NOMO-1 treated with DMSO at 0.1 percent for 48 hours (cell line): ENCODE data around the gene GNG4.
"Not testable (repeated sequence)": the region's sequence is repeated elsewhere in the genome, so short reads cannot be mapped to it uniquely, and the experiment has no call there.

ENCODE experiments used
- DNase-seq: peaks from one replicate; lab custom pipeline; 2025; ENCODE audit not compliant: unreplicated experiment; lab: John Stamatoyannopoulos, UW

The GNG4 gene

DNA sequence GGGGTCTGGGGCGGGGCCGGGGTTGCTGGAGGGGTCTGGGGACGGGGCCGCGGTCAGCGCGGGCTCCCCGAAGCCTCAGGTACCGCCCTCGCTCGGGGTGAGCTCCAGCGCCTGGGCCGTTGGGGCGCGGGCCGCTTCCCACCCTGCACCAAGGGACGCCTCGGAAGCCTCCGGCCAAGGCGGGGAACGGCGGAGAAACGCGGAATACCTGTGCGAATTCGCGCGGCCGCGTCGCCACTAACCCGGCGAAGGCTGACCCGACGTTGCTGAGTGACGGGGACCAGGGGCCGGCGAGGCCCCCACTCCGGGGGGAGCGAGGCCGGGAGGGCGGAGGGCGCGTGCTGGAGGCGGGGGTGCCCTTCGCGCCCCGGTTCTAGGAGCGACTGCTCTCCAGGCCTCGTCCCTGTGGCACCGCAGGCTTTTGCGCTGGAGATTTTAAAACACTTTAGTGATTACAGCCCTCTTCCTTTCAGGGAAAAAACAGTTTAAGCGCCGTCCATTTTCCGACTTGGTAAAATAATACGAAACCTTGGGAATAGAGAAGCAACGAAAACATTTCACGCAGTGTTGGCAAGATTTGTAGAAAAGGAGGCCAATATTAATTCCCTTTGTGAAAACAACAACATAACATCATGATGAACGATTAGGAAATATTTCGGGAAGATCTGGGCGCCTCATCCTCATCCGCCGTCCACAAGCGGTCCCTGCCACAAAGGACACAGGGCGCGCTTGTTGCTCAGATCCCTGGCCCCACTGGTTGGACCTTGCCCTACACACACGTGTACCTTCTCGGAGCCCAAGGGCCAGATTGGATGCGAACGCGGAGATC, 971 bp upstream of the GNG4 start:
- no peak for DNase-seq

DNA sequence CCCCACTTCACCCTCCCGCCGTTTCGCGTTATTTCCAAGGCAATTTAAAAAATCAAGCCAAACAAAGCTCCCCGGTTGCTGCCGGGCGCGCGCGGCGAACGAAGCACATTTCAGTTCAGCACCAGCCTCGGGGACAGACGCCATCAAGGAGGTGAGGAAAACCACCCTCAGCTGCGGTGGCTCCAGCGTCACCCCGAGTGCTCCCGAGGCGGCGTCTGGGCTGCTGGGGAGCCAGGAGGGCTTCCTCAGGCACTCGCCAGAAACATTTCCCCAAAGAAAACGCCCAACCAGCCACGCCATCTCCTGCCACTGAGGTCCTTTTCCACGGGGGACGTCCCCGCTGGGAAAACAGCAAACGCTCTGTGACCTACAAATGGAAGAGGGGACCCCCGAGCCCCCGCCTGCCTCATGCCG, 623 bp downstream of the GNG4 start:
- DNase-seq = peak; percentile 27

DNA sequence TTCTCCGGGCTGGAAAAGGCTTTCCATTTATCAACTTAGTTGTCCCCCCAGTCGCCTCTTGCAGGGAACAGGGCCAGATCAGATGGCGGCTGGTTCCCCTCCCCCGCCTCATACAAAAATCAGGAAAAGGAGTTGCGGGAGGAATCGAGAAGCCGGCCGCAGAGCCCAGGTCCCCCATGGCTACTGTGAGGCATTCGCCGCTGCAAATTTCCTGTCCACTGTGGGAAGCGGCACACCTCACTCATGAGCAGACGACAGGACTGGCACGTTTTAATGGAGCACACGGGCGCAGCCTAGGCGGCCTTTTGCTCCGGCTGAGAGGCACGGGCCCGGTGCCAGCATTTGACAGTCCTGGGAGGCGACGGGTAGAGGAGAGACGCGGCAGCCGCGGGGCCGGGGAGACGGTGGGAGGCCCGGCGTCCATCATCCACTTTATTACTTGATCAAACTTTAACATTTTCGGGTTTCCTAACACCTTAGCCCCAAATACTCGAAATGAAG, 1.1 kb downstream of the GNG4 start:
- DNase-seq = no peak

DNA sequence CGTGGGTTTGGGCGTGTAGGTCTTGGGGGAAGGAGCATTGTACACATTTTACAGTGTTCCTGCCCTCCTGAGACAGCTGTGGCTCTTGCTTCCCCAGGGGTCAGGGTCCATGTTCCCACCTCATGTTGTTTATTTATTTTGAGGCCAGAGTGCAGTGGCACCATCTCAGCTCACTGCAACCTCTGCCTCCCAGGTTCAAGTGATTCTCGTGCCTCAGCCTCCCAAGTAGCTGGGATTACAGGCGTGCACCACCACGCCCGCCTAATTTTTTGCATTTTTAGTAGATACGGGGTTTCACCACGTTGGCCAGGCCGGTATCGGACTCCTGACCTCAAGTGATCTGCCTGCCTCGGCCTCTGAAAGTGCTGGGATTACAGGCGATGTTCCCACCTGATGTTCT, 2.0 kb downstream of the GNG4 start:
- DNase-seq = not testable (repeated sequence)

DNA sequence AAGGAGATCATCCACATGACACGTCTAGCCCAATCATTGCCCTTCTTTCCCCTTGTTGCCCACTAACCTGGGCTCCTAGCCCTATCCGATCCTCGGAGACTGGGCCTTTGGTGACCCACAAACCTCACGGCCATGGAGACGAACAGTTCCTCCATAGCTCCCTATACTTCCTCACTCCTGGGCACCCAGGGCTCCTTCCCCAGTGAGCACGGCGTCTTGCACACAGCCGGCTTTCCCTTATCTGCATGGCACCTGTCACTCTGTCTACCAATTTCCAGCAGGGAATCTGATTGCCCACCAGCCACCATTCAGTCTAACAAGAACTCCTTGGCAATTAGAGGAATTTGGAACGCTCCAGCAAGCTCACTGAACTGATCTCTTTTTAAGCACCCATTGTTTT, 3.1 kb downstream of the GNG4 start:
- no peak for DNase-seq

DNA sequence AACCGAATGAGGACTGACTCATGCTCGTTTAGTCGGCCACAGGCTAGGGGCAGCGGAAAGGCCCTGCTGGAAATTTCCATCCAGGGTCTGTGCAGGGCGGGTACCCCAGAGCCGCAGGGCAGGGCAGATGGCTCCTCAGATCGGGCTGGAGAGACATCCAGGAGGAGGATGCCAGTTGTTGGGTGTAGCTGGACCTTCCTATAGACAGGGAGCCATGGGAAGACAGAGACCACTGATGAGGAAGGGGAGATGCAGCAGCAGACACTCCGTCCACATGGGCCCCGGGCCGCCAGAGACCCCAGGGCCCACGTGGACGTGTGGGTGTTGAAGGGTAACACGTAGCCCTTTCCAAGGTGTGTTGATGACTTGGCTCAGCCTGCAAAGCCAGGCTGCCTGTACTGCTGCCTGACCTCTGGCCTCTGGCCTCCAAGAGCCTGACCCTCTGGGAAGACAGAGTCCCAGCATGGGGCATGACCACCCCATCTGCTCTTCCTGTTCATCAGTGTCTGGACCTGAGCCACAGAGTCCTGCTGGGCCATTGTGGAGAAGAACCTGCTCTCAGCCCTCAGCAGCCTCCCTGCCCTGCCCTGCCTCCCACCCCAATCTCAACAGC, 4.8 kb downstream of the GNG4 start:
- no peak for DNase-seq

DNA sequence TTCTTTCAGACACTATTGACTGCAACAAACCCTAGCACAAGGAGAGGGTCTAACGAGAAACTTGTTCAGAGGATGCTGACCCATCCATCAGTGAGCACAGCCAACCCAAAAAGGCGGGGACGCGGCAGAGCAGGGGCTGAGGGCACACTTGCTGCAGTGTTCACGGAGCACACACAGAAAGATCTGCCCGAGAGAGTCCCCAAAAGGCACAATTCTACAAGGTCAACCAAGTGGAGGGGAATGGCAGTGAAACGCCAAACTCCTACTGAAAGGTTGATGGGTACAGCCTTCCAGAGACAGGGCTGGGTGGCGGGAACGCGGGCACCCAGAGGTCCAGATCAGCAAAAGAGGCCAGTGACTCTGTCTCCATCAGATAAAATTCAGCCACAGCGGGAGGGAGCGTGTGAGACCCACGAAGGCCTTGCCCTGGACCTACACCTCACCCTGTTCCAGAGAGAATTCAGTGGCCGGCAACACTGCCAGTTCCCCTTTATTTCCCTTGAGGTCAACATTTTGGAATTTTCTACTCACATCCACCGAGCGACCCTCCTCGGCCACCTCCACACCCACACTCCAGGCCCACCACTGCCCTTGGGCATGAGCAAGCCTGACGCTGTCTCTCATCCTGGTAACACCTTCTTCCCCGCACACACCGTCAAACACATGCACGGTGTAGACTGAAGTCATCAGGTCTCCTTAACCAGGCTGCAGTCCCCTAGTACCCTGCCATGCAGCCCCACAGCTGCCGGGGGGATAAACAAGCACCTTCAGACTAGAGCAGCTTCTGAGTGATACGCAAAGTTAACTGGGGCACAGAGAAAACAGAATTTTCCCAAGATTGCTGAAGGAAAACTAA, 5.5 kb downstream of the GNG4 start:
- no peak for DNase-seq

DNA sequence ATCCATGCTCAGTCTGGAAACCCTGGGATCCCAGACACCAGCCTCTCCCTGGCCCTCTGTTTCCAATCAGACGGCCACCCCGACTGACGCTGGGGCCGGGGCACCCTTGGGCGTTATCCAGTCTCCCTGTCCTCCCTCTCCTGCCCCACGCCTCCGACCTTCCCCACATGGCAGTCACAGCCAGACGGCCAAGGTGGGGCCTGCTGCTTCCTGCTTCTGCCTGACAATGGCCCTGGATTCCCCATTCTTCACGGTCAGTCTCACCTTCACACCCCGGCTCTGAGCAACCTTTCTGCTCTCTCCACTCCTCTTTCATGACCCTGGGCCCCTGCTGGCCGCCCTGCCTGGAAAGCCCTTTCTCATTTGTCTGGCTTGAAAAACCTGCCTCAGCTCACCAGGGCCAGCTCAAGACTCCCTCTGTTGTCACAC, 6.6 kb downstream of the GNG4 start:
- no peak for DNase-seq

DNA sequence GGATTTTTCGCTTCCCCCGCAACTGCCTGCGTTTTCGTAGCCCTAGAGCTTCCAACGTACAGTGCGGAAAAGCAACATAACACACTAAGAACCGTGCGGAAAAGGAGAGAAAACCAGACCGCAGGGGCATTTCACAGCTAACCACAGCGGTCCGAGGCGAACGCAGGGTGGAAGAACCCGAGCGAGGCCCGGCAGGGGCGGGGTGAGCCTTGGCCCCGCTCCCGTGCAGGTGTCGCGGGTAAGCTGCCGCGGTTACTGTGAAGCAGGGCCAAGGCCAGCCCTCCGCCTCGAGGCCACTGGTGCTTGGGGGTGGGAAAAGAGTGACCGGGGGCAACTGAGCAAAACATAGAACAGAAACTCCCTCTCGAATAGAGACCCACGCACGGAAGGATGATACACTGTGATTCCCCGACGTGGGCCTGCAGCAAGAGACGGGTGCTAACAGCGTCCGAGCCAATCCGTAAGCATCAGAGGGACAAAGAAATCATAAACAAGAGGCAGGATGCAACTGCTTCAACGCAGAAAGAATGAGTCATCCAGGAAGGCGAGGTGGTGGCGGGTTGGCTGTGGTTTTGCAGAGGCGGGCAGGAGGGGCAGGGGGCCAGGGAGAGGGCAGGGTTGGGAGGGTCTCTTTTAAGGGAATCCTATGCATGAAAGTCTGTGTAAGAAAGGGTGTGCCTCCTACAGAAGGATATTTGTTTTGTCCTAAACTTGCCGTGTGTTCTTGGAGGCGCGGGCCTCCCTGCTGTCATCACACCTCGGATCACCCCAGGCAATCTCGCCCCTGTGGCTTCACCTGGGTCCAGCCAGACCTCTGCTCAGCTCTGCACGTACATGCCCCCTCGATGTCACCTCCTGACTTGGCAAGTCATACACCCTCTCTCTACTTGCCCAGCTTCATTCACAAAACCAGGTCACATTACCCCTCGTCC, 7.3 kb downstream of the GNG4 start:
- peak; percentile 67 for DNase-seq

DNA sequence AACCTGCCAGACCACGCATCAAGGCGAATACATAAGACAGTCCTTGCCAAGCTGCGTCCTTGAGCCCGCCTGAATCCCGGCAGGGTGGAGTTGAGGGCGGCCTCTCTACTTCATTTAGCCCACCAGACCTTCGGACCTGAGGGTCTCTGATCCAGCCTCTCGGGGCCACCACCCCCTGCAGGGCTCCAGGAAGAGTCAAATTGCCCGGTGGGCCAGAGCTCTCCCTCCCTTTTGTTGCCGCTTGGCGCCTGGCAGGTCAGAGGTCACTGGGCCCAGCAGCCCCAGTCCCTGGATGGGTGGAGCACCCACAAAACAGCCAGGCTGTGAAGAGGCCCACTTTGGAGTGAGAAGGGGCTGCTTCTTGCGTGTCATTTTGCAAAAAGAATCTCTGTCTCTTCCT, 9.0 kb downstream of the GNG4 start:
- no peak for DNase-seq

DNA sequence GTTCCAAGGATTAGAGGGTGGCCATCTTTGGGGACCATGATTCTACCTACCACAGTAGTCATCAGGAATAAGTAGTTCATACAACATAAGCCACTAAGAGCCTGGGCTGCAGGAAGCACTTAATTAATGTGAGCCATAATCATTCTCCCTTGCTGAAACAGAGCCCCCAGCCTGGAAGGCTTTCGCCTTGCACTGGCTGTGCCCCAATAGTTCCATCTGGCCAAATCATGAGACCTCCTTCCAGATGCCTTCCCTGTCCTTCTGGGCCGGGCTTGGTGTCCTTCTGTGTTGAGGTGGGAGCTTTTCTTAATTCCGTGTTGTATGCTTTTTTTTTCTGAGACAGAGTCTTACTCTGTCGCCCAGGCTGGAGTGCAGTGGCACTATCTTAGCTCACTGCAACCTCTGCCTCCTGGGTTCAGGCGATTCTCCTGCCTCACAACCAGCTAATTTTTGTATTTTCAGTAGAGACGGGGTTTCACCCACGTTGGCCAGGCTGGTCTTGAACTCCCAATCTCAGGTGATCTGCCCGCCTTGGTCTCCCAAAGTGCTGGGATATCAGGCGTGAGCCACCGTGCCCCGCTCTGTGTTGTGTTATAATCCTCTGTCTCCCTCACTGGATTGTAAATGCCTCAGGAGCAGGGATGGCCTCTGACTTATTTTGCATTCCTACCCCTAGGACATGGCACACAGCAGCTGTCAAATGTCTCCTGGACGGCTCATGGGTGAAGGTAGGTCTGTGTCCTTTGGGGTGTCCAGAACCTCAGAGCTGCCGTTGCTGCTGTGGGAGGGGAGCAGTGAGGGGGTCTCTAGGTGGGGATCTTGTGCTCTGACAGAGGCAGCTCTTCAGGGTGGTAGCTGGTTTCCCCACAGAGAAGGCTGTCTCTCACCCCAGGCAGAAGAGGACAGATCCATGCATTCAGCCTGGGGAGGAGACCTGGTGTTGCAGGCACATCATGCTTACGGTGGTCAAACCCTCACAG, 10.1 kb downstream of the GNG4 start:
- no peak for DNase-seq

DNA sequence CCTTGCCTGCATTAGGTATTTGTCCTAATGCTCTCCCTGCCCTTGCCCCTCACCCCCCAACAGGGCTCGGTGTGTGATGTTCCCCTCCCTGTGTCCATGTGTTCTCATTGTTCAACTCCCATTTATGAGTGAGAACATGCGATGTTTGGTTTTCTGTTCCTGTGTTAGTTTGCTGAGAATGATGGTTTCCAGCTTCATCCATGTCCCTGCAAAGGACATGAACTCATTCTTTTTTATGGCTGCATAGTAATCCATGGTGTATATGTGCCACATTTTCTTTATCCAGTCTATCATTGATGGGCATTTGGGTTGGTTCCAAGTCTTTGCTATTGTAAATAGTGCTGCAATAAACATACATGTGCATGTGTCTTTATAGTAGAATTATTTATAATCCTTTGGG, 11.0 kb downstream of the GNG4 start:
- DNase-seq = not testable (repeated sequence)

DNA sequence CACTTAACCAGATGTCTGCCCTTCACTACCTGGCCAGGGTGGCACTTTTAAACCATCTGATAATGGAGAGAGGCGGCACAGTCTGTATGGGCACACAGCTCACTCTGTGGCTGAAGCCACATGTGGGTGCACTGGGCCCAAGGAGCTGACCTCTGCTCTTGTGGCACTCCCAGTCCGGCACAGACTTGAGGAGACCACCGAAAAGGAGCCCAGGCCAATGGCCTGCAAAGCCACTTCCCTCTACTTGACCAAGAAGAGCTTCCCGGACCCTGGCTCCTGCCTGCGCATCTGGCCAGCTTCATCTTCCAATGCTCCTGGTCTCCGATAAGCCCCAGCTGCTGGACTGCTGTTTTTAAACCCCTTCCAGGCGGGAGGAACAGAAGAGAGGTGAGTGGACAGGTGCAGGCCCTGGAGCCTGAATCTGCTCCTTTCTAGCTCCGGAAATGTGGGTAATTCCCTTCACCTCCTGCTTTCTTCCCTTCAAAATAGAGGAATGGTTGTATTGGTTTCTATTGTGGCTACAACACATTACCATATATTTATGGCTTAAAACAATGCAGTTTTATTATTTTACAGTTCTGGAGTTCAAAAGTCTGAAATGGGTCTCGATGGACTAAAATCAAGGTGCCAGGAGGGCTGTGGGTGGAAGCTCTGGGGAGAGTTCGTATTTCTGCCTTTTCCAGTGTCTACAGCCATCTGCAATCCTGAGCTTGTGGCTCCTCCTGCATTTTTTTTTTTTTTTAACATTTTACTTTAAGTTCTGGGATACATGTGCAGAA, 11.6 kb downstream of the GNG4 start:
- no peak for DNase-seq

DNA sequence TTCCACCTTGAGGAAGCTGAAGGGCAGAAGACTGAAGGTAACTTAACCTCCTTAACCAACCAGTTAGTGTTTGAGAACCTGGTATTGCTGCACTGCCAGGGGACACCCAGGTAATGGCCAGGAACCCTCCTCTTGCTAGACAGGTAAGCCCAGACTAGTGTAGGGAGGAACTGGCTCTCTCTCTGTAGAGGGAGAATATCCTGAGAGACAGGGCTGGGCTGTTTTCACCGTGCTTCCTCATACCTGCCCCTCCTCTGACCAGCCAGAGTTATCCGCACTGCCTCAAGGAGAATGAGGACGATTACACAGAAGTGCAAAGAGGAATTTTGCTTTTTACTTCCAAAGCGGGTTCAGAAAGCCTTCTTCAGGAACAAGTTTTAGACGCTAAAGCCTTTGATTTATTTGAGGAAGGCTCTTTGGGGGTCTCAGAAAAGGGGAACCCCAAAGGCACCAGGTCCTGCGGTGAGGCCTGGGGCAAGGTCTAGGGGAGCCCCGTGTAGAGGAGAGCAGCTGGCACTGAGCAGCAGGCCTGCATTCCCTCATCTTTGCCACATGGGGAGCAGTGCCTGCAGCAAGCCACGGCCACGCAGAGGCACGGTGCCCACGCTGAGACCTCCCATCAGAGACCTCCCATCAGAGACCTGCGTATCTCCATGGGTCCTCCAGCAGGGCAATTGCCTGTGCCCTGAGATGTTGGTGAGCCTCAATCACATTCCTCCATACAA, 13.5 kb downstream of the GNG4 start:
- DNase-seq = no peak

DNA sequence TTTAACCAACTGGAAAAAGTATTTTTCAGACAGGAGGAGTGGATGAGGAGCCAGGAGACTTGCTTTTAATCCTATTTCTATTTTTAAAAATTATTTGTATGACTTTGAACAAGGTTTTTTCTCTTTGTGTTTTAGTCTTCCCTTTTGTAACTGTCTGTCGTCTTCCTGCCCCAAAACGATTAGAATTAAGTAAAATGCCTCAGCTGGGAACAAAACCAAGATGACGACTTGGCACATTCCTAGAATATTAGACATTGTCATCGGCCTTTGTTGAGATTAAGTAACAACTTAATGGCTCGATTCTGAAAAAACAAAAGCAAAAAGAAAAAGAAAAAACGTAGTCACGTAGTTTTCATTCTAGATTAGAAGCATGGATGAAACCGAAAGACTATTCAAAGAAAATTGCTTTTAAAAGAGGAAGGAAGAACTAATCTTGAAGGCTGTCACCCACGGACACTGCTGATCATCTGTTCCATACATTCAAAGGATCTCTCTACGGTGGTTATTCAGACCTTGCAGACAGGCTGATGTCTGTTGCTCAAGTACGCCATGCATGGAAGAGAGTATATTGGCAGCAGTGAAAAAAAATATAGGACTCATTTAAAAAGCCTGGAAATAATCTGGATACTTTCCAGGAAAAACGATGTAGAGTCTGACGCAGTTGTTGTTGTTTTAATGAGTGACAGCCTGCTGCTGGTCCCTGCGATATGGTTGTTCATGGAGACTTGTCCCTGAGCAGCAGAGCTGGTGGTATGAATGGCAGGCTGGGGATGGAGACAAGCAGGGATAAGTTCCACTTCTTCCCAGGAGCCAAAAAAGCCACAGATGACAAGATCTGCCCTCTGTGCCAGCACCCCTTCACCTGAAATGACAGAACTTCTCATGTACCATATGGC, 16.8 kb downstream of the GNG4 start:
- peak; percentile 91 for DNase-seq

DNA sequence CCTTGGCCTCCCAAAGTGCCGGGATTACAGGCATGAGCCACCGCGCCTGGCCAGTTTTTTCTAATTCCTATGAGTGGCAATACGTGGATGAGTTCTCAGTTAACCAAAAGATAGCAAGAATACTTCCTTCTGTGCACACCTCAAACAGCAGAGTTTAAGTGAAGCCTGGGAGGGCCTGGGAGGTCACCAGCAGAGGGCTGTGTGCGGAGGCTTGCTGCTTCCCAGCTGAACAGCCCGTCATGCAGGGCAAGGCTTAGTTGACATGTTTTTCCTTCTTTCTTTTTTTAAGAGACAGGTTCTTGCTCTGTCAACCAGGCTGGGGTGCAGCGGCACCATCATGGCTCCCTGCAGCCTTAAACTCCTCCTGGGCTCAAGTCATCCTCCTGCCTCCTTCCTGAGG, 17.8 kb downstream of the GNG4 start:
- no peak for DNase-seq
